ENCODE results near the gene TGIF2.

Gene TGIF2

DNA sequence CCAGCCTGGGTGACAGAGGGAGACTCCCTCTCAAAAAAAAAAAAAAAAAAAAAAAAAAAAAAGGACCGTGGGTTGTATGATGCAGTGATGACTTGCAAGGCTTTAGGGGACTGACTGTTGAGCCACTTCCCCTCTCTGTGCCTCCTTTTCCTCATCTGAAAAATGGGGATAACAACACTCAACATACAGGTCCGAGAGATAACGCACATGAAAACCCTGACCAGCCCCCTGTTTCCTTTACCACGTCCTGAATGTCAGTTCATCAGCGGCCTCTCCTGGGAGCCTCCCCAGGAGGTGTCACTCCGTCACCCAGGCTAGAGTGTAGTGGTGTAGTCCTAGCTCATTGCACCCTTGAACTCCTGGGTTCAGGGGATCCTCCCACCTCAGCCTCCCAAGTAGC lies 68.7 kb downstream of the TGIF2 start:
- Mint-ChIP-seq H3K4me1 (peaks cover 58% of the 10 kb centered on the region), H3K27ac (peak overlapping the region; percentile 74 to 85), H3K4me3 (peak overlapping the region; percentile 97 to 98), H3K27me3 (no peaks in the 10 kb centered on the region), H3K9me3 (no peaks in the 10 kb centered on the region)
- no peak for ATAC-seq
- no peak for DNase-seq

Data from stimulated activated naive CD8-positive, alpha-beta T cell treated with anti-CD3 and anti-CD28 coated beads, Interleukin-15, amount 100 ng/mL, for 72 hours (primary cell).